ENCODE data around the gene MOBP.

DNA sequence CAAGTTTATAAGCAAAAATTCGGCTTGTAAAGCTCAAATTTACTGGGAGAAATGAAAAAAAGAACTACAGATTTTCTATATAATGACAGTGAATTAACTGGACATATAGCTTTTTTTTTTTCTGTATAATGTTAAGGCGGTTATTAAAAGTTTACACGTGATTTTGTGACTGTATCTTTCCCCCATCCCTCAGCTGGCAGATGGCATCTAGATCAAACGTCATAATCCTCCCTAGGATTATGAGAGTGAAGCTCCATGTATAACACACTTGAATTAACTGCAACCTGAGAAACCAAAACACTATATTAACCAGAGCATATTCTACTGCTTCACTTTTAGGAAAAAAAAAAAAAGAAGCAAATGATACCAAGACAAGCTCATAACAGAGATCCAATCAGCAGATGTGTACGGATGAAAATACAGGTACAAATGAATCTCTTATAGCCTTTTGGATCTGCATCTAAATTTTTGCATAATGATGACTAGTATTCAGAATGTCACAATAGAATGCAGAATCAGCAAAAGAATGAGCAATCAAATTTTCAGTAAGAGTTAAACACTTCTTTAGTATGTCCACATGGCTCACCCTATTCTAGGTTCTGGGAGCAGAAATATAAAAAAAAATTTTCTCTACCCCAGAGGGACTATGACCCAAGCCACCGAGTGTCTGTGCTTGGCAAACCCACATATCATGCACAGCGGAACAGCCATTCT lies 12.4 kb downstream of the MOBP start:
- TF ChIP-seq, protein P1, sequence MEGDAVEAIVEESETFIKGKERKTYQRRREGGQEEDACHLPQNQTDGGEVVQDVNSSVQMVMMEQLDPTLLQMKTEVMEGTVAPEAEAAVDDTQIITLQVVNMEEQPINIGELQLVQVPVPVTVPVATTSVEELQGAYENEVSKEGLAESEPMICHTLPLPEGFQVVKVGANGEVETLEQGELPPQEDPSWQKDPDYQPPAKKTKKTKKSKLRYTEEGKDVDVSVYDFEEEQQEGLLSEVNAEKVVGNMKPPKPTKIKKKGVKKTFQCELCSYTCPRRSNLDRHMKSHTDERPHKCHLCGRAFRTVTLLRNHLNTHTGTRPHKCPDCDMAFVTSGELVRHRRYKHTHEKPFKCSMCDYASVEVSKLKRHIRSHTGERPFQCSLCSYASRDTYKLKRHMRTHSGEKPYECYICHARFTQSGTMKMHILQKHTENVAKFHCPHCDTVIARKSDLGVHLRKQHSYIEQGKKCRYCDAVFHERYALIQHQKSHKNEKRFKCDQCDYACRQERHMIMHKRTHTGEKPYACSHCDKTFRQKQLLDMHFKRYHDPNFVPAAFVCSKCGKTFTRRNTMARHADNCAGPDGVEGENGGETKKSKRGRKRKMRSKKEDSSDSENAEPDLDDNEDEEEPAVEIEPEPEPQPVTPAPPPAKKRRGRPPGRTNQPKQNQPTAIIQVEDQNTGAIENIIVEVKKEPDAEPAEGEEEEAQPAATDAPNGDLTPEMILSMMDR (conservative IDR thresholded peaks at IDR 0.05; ENCODE audit: low read depth, low read length), result no peak
- TF ChIP-seq EZH2phosphoT487 (IDR thresholded peaks at IDR 0.05; ENCODE audit: borderline replicate concordance, low read length), result no peak

Data from PC-3 (cell line).